Measurements from ENCODE around the gene ARHGAP4. TPM values are rescaled to one million over a fixed set of nuclear protein-coding genes. Genes with fewer than 3 reads are reported as not detected.

The ARHGAP4 gene
- total and polyA plus RNA-seq, 2 donors (not counting 3 experiments of a cell fraction or from before 2014, with no cell fraction given): 20.9 to 33.3 TPM

- no peaks in the 10 kb centered on the region for H3K4me1 ChIP-seq (ENCODE audit: control insufficient read depth, extremely low read depth, insufficient read depth, low read length)
- TF ChIP-seq POLR2AphosphoS5 (IDR thresholded peaks at IDR 0.05; ENCODE audit: insufficient read depth, low read depth, low read length): no peak
- no peak for TF ChIP-seq CTCF (IDR thresholded peaks at IDR 0.05; ENCODE audit: extremely low read depth in 1 of 2, insufficient read depth in 1 of 2, low read depth in 1 of 2, low read length in 2 of 2)
- TF ChIP-seq GATA2 (IDR thresholded peaks at IDR 0.05; ENCODE audit: insufficient read depth, insufficient read length, low read depth, low read length): no peak
- TF ChIP-seq EZH2 (IDR thresholded peaks at IDR 0.05; ENCODE audit: borderline replicate concordance, low read depth, low read length, severe bottlenecking): no peak
- TF ChIP-seq FOS (IDR thresholded peaks at IDR 0.05; ENCODE audit: borderline replicate concordance, insufficient read depth, low read length): no peak
- TF ChIP-seq MAX (IDR thresholded peaks at IDR 0.05; ENCODE audit: insufficient read depth, insufficient read length): no peak
- TF ChIP-seq MYC (IDR thresholded peaks at IDR 0.05; ENCODE audit: low read depth, low read length): no peak
- TF ChIP-seq JUN (IDR thresholded peaks at IDR 0.05; ENCODE audit: borderline replicate concordance, insufficient read depth, insufficient read length, low read depth): no peak
- DNase-seq (ENCODE audit: low read depth, low spot score) (no peak), FAIRE-seq (no peak)
- no peaks in the 10 kb centered on the region for H3K36me3 ChIP-seq (ENCODE audit: control insufficient read depth in 2 of 2, extremely low read depth in 1 of 2, insufficient read depth in 2 of 2, low read length in 2 of 2)
- intact Hi-C loops (cut with micrococcal nuclease): loop anchor here (10.0 kb wide), 1 partner anchor 69 kb away; no protein-coding TSS in a partner anchor
- POLR2A ChIA-PET: no interaction called here
- no TSS peak for BruUV-seq (replicated peaks)
- no peaks in the 10 kb centered on the region for H4K20me1 ChIP-seq (replicated peaks; ENCODE audit: control insufficient read depth, extremely low read depth, insufficient read depth, low read length)
- CTCF ChIA-PET: no interaction called here
- no peak overlapping the region for H3K4me3 ChIP-seq (replicated peaks in 1 of 3; ENCODE audit: insufficient read depth in 1 of 3, low read depth in 1 of 3, low read length in 3 of 3)
- dilution Hi-C loops (cut with MboI; ENCODE audit: extremely low pct_ligation_motif_present, low sequenced_read_pairs): no loop called here
- H3K9ac ChIP-seq (replicated peaks; ENCODE audit: extremely low read depth, insufficient read depth, low read length): no peak overlapping the region
- no peak overlapping the region for H3K27ac ChIP-seq (ENCODE audit: insufficient read depth, low read depth, low read length)
- H3K27me3 ChIP-seq (ENCODE audit: control insufficient read depth in 2 of 2, insufficient read depth in 2 of 2, low read length in 2 of 2): peaks cover 29 to 38% of the 10 kb centered on the region in 2 experiments
- no peaks in the 10 kb centered on the region for H3K9me3 ChIP-seq (replicated peaks; ENCODE audit: control insufficient read depth, insufficient read depth, low read length)
- no peaks in the 10 kb centered on the region for H3K9me1 ChIP-seq (replicated peaks; ENCODE audit: control insufficient read depth, extremely low read depth, insufficient read depth, low read length)
- H3K79me2 ChIP-seq (ENCODE audit: control insufficient read depth, insufficient read depth, low read length): no peaks in the 10 kb centered on the region
- no peak overlapping the region for H2AFZ ChIP-seq (ENCODE audit: low read depth, low read length)
- no peak overlapping the region for H3K4me2 ChIP-seq (ENCODE audit: insufficient read depth, low read length)
Measured at GRCh38 chrX:153883163-153883843, 42.8 kb downstream of the ARHGAP4 start.

Data from endothelial cell of umbilical vein (primary cell).